Stimulated activated CD8-positive, alpha-beta memory T cell treated with anti-CD3 and anti-CD28 coated beads, Interleukin-15, amount 100 ng/mL, for 4 hours (primary cell): ENCODE results near the gene FYB2.
"Not testable (repeated sequence)": the region's sequence is repeated elsewhere in the genome, so short reads cannot be mapped to it uniquely, and the experiment has no call there.

ENCODE experiments used
- DNase-seq, 2 donors: peaks; one replicate each; pipeline ENCODE4 v3.0.0-alpha.2; 2020; ENCODE audit warnings: low read depth in 2 of 2

Gene FYB2

DNA sequence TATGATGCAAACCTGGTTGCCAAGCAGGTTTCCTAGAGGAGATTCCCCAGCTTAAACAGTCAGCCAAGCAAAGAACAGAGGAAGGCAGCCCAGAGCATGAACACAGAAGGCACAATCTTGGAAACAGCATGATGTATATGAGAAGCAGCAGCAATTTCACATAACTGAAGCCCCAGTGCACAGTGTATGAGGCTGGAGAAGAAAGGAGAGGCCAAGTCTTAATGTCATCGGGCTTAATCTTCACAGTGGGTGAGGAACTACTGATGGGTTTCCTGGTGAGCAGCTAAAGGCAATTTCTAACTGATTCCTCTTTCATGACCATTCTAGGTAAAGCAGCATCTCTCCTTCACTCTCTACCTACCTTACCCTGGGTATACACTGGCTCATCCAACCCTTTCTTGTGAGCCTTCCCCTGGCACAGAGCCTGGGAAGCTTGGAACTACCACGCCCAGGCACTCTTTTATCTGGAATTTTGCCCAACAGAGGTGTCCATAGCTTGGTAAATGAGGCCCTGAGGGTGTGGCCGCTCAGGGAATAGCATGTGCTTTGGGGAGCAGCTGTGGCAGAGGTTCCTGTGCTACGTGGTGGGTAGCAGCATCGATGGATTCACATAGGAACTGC is 22.0 kb downstream of the FYB2 start:
- DNase-seq: no peak

DNA sequence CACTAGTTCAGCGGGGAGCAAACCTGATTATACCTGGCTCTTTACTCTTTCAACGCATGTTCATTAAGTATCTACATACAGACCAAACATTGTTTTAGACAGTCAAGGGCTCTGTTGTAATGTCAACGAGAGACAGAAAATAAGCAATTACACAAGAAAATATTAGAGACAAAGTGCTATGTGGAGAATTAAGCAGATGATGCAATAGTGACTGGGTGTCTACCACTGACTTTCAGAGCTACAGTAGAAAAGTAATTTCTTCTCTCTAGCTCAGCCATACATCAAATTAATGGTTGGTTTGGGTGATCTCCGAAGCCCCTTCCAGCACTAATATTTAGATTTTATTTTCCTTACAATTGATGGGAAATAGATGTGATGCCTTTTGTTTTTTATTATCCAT is 23.3 kb downstream of the FYB2 start:
- DNase-seq: no peak

DNA sequence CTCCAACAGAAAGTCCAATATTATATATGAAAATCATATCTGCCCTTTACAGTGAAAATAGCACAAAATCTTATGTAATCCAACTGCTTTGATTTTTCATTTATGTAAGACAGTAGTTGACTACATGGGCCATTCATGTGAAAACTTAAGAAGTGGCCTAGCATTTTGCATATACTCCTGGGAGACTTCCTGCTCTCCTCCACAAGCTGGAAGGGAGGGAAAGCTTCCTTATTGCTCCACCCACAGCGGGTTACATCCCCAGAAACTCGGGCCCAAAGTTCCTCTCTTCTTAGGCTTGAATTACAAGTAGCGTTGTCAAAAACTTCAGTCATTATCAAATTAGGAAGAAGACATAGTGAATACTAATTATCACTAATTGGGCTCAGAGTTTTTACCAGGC is 29.2 kb downstream of the FYB2 start:
- DNase-seq: no peak

DNA sequence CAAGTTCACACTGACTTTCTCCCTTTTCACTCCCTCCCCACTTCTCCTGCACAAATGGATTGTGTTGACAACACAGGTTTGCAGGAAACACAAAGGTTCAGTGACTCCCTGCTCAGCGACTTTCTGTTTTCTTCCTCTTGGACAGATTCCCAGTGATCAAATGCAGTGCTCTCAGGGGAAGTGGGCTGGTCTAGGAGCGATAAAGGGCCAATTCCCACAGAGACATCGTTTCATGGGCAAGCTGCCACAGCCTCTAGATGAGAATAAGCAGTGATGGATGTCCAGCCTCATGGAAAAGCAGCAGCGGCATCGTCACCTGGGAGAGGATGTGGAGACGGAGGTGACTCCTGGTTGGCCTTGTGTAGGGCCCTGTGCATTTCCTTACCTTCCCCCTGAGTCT is 30.6 kb downstream of the FYB2 start:
- no peak for DNase-seq

DNA sequence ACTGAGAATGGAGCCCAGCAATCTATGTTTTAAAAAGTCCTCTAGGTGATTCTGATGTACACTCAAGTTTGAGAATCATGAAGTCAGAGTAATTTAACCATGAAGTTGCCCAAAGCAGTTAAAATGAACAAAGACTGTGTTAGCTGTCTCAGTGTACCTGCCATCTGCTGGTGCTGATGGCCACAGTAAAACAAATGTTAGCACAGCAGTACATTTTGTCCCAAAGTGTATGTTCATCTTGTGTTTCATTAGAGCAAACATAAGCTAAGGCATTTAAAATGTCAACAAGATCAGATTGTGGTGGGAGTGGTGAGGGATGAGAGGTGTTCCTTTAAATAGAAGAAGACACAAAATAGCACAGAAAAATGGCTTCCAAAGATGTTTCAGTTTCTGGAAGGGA is 31.1 kb downstream of the FYB2 start:
- no peak for DNase-seq

DNA sequence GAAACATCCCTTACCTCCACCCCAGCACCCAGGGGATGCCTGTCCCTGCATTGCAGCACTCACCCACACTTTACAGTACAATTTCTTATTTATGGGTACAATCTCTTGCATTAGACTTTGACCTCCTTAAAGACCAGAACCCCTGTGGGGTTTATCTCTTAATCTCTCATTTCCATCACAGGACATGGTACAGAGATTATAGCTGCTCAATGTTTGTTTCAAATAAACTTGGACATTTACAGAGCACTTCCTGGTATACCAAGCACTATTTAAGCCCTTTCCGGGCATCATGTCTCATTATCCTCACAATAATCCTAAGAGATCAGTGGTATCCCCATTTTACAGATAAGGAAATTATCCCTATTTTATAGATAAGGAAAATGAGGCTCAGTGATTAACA is 31.9 kb downstream of the FYB2 start:
- no peak for DNase-seq

DNA sequence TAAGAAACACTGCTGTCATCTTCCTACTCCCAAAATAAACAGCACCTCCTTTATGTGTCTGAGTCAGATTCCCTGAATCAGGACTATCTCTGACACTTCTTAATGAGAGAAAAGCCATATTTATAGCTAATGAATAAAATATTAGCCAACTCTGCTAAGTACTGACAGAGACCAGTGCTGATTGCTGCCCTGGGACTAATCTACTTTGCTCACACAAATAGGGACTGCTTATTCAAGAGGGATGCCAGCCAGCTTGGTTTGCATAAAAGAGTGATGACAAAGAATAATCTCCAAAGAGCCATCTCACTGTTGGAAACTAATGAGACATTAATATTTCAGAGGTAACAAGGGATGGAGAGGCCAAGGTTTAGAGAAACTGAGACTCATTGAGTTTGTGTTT is 36.4 kb downstream of the FYB2 start:
- DNase-seq: no peak

DNA sequence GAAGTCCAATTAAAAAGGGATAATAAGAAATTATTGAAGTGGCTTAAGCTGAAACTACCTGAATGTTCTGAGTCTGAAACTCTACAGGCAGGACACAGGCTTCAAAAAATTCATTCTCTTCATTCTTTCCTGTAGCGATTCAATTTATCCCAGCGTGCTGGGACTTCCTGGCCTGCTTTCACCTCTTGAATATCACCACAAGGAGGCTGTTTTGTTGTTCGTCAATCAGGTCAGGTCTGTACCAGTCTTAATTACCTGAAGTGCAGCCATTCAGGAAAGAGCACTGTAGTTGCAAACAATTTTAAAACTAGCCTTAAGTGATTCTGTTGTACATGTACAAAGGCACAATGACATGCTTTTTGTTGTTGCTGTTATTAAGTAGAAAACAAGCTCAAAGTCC is 38.4 kb downstream of the FYB2 start:
- DNase-seq: no peak

DNA sequence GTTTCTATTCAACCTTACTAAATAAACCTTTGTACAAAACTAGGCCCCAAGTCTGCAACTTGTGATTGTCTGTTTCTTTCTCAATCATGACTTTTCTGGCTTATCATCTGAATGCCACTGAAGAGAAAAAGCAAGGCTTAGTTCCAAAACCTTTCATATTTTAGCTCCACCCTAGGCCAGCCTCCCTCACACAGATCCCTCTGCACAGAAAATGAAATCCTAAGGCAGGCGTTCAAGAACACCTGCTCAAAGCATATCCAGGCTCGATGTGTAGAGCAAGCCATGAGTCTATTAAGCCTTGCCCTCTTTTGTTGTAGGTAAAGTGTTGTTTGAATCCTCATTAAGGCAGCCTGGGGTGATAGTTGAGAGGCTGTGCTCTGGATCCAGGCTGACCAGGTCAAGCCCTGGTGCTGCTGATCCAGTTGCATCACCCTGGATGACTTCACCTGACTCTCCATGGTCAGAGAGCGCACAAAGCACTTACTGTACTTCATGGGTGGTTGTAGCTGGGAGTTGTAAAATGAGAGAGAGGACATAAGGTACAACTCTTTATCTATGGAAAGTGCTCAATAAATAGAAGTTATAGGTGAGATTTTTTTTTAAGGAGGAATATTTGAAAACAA is 39.0 kb downstream of the FYB2 start:
- no peak for DNase-seq

DNA sequence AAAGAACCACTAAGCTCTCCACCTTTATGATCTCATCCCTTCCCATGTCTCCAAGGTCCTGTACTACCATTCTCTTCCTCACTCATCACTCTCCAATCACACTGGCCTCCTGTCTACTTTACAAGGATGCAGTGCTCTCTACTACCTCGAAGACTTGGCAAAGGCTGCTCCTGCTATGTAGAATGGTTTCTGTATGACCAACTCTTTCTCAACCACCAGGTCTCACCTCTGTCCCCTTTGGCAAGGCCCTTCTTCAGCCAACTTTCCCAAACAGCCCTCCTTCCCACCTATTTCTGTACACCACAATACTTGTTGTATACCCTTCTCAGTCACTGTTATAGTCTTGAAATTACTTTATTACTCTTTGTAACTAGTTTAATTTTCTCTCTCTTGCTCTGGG is 41.2 kb downstream of the FYB2 start:
- no peak for DNase-seq

DNA sequence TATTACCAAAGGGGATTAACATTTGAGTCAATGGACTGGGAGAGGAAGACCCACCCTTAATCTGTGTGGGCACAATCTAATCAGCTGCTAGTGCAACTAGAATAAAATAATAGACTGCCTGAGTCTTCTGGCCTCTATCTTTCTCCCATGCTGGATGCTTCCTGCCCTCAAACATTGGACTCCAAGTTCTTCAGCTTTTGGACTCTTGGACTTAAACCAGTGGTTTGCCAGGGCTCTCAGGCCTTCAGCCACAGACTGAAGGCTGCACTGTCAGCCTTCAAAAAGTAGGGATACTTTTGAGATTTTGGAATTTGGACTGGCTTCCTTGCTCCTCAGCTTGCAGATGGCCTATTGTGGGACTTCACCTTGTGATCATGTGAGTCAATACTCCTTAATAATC is 44.5 kb downstream of the FYB2 start:
- DNase-seq: not testable (repeated sequence)

DNA sequence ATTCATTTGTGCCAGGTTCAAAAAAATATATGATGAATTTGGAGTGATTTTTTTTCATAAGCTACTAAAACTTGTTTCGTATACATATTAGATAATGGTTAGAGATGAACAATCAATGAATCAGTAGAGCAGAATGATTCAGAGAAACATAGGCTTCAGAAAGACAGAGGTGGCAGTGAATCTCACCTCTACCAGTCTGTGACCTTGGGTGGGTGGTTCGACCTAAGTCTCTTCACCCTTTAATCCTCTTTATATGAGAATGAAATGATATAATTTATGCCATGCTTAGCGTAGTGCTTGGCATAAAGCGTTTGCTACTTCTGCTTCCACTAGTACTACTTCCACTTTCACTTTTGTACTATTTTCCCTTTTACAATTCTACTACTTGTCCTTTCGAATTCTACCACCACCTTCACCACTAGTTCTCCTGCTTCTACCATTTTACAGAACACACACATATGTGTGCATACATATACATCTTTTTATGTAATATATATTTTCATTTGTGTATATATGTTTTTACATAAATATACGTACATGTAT is 45.1 kb downstream of the FYB2 start:
- DNase-seq: no peak

DNA sequence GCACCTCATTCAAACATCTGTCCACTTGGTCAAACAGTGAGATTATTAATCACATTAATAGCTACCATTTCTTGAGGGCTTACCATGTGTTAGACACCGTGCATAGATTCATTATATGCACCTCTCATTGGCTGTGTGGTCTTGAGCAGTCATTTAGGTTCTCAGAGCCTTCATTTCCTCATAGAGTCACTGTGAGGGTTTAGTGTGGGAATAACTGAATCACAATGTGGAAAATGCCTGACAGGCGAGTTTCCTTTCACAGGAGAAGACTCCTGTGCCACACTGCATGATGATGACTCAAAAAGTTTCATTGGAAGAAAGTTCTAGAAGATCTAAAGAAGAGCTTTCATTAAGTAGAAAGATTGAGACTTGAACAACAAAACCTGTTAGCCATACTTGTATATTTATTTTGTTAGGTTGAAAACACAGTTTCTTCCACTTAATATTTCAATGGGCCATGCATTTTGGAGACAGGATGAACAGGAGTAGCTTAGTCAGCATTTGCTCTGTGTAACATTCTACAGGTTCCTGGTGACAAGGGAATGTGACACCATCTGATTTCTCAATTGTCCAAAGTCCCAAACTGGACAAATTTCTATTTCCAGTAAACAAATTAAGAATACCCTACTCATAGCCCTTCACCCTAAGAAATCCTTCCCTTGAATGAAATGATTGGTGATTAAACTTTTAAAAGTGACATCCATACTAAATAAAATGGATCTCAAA is 45.7 kb downstream of the FYB2 start:
- DNase-seq: no peak

DNA sequence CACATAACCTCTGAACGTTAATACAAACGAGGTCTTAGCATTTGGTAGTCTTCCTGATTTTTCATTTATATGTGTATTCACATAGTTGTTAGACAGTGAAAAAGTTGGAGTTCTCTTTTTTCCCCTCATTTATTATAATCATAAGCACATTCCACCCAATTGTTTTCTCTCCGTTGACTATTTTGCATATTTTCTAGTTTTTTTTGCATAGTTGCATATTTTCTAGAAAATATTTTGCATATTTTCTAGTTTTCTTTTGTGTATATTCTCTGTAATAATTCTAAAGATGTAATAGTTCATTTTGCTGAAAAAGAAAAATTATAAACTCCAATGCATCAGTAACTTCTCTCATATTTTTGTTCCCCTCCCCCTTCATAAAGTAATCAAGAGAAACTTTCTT is 47.5 kb downstream of the FYB2 start:
- no peak for DNase-seq

DNA sequence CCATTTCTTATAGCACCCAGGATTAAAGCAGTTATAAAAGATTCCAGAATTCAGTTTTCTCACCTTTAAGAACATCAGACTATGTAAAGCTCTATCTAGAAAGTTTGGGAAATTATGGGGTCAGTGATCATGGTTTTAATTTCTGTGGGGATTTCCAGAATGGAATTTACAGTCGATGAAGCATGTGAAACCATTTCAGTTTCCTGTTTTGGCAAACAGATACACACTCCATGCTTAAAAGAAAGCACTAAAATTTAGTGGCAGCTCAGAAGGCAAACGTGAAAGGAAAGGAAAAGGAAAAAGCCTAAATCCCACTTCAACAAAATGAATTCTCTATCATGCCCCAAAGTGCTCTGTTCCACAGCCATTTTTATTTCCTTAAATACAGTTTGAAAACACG is 60.4 kb downstream of the FYB2 start:
- no peak for DNase-seq

DNA sequence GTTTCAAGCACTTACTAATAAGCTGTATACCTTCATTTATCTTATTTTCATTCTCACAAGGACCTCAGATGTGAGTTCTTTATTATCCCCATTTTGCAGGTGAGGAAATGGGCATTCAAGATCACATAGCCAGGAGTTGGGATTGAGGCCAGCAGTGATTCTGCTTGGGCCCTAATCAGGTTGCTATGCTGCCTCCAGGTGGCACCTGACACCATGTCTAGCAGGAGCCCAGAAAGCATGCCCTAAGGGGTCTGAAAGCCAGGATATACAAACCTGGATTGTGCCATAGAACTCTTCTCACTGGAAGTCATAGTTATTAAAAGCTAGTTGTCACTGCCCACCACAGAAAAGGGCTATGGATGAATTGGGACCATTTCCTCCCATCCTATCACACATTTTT is 61.1 kb downstream of the FYB2 start:
- DNase-seq: no peak

DNA sequence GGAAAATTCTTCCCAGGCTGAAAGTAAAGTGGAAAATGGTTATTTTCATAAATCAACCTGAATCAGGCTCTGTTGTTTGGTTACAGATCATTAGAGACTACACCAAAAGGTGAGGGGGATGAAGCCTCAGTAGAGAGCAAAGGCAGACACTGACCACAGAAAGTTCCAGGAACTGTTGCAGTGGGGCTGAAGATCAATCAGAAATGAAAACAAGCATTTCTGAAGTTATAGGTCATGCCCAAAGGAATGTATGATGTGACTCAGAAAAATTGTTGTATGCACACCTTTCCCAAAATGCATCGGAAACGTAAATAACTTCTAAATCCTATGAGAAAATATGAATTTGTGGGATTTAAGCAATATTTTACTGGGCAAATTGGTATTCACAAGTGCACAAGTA is 63.3 kb downstream of the FYB2 start:
- no peak for DNase-seq

DNA sequence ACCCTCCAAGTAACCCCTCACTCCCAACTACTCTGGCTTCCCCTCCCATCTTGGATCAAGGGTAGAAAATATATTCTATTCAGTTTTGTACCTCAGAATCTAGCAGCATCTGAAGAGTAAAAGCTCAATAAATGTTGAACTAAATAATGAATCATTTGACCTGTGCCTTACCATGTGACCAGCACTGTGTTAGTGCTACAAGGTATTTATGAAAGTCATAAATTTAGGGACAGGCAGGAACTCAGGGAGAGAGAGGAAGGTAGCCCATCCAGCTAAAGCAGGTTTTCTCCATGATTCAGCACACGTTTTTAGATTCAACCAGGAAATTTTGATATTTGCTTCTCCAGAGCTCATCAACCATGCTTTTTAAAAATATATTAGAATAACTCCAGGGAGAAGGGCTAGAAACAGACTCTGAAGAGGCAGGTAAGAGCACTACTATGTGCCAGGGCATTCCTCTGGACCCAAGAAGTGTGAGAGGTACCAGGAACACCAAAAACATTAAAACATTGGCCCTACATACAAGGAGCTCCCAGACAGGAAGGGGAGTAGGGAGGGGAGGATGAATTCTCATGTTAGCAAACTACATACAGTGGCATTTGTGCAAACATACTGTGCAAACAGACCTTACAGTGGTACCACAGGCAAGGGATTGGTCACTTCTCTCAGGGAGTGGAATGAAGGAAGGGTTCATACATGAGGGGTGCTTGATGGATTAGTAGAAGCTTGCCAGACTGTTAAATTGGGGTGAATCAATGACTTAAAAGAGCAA is 64.3 kb downstream of the FYB2 start:
- no peak for DNase-seq

DNA sequence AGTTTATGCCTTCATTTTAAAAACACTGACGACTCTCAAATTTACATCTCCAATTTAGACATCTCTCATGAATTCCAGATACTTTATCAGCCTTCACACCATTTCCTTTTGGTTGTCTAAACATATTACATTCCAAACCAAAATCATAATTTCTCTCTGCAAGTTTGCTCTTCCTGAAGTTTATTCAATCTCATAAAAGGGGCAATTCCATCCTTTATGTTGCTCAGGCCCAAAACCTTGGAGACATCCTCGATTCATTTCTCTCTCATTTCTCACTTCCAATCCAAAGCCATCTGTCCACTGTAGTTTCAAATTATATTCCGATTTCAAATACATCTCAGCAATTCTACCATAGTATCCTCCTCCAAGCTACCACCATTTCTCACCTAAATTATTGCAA is 74.0 kb downstream of the FYB2 start:
- no peak for DNase-seq

DNA sequence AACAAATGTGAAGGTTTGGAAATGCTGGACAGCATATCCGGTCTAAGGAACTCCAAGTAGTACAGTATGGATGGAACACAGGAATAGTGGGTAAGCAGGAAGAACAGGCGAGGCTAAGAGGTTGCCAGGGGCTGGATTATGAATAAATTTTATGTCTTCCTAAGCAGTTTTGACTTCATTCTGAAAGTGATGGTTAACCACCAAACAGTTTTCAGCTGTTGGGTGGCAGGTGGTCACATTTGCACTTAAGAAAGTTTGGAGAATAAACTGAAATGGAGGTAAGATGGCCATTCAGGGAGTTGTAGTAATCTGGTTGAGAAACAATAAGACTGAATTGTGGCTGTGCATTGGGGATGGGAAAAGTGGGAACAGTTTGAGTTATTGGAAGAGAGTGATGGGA is 90.2 kb downstream of the FYB2 start:
- DNase-seq: no peak

DNA sequence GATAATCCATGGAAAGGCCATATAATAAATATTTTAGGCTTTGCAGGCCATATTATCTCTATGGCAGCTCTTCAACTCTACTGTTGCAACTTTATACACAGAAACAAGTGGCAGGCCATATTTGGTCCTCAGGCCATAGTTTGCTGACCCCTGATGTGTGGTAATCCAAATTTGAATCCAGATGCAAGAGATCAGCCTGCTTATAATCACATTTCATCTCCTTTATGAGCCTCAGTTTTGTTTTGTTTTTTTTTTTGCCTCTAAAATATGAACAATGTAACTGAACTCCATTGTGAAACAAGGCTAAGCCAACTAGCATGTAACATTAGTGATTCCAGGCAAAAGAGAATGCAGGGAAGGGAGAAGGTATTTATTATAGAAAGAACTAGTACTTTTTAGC is 92.5 kb downstream of the FYB2 start:
- no peak for DNase-seq

DNA sequence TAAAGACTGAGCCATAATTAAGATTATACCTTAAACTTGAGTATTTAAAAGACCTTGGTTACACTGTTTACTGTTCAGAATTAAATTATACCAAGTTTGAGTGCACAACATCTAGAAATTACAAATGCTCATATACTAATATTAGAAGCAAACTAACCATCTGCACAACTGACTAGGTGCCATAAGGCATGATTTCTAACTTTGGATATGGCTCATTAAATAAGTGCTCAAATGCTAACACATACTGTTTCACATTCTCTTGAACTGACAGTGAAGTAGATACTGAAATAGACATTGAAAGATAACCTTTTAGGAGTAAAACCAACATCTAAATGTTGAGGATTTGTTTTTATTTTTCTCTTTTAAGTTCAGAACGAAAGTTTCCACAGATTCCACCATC is 100.0 kb downstream of the FYB2 start:
- no peak for DNase-seq

DNA sequence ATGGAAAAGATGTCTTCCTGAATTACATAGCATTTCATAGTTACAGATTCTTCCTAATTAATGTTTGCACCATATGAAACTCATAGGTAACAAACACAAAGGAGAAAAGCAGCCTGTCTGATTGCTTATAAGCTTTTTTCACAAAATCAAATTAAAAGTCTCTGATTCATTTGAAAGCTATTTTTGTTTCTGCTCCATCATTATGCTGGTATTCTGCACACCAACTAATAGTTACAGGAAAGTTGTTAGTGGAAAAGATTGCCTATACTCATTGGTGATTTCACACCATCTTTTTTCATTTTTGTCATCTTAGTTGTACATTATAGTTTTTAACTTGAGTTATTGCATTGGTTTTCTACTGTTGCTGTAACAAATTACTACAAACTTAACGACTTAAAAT is 104.0 kb downstream of the FYB2 start:
- no peak for DNase-seq
